NCI-H2107 treated with DMSO at 0.1 percent for 48 hours (cell line): Measurements from ENCODE around the gene PTBP3.
"Not testable (repeated sequence)": the region's sequence is repeated elsewhere in the genome, so short reads cannot be mapped to it uniquely, and the experiment has no call there.

Experiments
- DNase-seq: peaks from one replicate; lab custom pipeline; 2025; ENCODE audit not compliant: unreplicated experiment; lab: John Stamatoyannopoulos, UW

The PTBP3 gene

DNA sequence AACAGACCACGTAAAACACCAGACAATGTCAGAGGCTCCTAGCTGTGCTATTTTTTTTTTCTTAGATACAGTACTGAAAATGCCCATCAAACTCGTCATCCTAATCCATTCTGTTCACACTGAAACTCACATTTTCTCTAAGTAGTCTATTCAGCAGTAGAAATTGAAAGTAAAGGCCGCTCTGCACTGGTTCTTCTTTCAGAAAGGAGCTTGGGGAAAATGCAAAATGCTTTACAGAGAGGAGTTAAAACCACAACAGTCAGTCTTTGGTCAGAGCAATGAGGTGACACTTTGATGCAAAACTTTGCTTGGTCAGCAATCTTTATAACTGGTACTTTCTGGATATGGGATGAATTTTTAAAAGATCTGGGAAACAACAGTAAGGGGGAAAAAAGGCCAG lies 114.5 kb downstream of the PTBP3 start:
- no peak for DNase-seq

DNA sequence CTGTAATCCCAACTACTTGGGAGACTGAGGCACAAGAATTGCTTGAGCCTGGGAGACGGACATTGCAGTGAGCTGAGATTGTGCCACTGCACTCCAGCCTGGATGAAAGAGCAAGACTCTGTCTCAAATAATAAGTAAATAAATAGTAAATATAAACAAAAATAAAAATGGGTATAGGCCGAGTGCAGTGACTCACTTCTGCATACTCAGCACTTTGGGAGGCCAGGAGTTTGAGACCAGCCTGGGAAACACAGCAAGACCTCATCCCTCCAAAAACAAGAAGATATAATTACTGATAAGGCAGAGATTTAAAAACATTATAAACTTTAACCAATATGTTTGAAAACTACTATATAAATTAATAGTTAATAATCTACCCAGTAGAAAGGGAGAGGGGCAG lies 120.5 kb downstream of the PTBP3 start:
- DNase-seq = no peak

DNA sequence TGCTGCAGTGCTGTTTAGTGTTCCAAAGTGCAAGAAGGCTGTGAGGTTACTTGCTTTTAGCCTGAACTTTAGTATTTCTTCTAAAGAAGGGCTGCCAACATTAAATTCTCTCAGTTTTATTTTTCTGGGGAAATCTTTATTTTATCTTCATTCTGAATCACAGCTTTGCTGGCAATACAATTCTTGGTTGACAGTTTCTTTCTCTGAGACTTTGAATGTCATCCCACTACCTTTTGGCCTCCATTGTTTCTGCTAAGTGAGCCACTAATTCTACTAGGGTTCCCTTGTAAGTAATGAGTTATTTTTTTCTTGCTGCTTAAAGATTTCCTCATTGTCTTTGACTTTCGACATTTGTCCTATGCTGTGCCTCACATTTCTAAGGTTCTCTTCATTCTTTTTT lies 126.0 kb downstream of the PTBP3 start:
- no peak for DNase-seq

DNA sequence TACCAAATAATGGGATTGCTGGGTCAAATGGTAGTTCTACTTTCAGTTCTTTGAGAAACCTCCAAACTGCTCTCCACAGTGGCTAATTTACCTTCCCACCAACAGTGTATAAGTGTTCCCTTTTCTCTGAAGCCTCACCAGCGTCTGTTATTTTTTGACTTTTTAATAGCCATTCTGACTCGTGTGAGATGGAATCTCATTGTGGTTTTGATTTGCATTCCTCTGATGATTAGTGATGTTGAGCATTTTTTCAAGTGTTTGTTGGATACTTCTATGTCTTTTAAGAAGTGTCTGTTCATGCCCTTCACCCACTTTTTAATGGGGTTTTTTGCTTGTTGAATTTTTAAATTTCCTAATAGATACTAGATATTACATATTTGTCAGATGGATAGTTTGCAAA lies 129.9 kb downstream of the PTBP3 start:
- DNase-seq = no peak

DNA sequence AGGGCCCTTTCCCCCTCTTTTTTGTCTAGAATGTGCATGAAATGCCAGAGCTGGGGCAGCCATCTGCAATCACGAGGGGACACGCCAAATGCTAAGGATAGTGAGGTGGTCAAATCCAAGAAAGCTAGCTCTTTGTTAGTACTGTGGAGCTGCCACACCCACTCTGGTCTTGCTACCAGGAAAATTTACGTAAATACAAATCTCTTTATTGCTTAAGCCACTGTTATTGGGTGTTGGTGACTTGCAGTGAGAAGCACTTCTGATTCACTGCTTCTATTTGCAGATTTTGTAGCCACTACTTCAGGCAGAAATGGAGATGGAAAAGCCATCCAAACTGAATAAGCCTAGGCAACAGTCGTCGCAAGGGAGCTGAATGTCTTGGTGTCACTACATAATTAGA lies 132.7 kb downstream of the PTBP3 start:
- DNase-seq = no peak

DNA sequence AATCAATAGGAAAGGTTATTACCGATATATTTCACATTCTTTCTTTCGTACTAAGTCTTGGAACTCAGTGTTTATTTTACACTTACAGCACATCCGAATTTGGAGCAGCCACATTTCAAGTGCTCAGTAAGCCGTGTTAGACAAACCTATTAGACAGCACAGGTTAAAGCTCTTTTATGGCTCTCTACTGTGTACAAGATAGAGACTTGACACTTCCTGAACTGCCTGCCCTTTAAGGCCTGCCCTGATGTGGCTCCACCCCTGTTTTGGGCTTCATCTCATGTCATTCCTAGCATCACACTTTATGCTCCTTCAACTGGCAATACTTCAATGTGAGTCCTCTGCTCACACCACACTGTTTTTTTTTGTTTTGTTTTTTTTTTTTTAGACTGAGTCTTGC lies 134.8 kb downstream of the PTBP3 start:
- DNase-seq = no peak

DNA sequence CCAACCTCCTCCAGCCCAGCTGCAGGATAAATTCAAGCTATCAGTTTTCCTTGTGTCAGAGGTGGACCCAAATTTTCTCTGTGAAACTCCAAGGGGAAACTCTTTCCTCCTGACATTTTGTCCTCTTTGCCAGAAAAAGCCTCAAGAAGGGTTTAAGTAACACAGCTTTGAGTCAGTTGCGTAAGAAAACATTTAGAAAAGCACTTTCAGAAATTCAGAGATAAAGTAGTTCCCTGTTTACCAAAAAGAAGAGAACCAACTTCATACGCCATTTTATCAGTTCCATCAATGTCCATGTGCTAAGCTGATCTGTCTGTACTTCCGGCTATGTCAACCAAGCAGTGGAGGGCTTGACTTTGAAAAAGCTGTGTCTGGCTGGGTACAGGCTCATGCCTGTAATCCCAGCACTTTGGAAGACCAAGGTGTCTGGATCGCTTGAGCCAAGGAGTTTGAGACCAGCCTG lies 138.4 kb downstream of the PTBP3 start:
- DNase-seq = no peak

DNA sequence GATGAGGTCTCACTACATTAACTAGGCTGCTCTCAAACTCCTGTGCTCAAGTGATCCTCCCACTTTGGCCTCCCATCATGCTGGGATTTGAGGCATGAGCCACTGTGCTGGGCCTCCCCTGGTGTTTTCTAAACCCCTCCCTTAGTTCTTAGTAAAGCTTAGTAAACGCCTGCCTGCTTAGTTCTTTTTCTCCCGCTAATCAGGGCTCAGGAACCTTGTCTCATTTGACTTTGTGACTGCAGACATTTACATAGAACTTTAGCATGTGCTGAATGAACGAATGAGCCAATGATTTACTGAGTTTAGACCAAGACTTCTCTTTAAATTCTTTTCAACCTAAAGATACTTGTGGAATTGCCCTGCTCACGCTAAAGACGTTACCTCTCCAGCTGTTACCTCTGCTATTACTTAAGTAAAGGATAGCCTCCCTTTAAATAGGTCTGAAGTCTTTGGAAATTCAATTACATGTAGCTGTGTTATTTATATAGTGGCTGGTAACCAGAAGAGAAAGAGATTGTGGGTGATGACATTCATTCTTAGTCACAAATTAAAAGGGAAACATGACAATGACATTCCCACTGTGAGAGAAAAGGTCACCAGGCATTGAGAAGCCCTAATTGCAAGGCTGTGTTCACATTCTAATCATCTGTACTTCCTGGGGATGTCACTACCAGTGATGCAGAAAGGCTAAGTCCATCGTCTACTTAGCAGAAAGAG lies 139.7 kb downstream of the PTBP3 start:
- DNase-seq = no peak

DNA sequence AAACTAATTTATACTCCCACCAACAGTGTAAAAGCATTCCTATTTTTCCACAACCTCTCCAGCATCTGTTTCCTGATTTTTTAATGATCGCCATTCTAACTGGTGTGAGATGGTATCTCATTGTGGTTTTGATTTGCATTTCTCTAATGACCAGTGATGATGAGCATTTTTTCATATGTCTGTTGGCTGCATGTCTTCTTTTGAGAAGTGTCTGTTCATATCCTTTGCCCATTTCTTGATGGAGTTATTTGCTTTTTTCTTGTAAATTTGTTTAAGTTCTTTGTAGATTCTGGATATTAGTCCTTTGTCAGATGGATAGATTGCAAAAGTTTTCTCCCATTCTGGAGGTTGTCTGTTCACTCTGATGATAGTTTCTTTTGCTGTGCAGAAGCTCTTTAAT lies 143.1 kb downstream of the PTBP3 start:
- DNase-seq = not testable (repeated sequence)

DNA sequence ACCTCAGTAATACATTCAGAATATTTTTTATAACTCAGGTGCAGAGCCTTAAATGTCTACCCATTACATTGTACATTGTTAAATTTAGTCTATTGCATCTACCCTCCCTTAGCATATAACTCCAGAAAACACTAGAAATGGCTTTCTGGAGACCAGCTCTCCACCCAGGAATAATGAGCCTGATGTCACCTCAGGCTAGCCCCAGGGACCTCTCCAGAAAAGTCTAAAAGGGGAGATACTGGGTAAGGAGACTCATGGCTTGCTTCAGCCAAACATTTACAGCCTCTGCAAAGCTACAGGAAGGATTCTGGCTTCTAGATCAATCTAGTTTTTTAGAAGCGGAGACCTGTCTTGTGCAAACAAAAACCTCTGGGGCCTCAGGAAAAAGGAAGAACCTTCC lies 144.5 kb downstream of the PTBP3 start:
- no peak for DNase-seq

DNA sequence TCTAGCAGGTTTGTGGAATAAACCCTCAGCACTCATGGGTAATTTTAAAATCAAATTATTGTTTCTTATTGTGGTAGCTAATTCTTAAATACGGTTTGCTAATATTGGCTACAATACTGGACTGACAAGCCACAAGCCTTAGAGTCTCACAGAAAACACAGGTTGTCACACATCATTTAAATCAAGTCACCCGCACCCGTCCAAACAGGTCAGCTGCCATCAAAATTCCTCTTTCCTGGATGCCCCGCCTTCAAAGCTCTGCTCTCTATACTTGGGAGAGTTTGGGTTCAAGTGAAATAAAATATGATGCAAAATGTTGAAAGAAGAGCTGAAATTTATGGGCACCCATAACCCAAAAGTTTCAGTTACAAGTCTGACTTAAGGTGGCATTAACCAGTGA lies 146.0 kb downstream of the PTBP3 start:
- no peak for DNase-seq

DNA sequence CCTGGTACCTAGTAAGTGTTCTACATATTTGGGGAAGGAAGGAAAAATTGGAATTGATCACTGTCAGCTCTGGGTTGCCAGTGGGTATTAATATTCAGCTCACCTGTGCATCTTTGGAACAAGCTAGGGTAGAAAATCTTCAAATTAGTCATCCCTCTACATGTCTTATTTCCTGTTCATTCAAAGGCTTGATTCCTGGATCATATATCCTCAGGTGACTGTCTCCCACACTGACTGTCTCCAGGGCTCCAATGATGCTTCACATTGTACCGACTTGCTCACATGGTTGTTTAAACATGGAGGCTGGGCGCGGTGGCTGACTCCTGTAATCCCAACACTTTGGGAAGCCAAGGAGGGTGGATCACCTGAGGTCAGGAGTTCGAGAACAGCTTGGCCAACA lies 146.7 kb downstream of the PTBP3 start:
- no peak for DNase-seq

DNA sequence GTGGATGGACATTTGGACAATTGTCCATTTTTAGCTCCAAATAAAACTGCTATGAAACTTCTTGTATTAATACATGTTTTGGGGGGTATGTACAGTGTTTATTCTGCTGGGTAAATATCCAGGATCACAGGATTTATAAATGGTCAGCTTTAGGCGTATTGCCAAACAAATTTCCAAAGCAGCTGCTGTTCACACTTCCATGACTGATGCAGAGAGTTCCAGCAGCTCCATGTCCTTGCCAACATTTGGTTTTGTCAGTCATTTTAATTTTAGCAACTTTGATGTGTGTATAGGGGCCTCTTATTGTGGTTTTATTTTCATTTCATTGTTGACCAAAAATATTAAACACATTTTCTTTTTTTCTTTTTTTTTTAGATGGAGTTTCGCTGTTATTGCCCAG lies 148.5 kb downstream of the PTBP3 start:
- no peak for DNase-seq

DNA sequence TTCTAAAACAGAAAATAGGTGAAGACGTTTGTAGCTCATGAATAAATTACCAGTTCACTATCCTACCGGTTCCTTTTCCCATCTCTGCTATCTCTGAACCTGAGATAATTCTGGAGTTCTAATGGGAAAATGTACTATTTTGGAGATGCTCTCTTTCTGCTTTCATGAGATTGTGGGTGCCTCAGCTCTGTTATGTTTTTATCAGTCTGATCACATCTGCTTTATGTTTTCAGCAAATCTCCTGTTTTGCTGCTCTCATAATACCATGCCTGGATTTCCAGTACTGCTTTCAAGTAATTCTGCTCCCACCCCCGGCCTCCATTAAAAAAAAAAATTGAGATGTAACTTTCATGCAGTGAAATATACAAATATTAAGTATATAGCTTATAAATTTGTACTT lies 149.2 kb downstream of the PTBP3 start:
- DNase-seq = no peak

DNA sequence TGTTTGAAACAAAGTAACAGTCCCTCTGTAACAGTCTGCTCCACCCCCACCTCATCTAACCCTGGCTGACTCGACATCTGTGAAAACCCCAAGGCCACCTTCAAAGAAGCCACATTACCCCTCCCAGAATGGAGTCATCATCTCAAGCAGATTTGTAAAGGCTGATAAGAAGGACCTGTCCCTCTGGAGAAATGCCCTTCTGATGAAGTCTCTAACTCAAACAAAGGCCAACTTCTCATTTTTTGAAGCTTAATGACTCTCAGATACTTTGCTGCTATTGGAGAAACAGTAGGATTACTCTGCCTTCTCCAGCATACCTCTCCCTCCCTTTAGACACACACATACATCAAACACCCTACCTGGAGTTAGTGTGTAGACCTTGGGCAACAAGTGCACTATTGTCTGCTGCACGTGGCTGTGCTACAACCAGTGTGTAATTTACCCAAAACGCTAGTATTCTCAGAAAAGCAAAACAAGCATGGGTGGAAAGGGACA lies 153.0 kb downstream of the PTBP3 start:
- no peak for DNase-seq

DNA sequence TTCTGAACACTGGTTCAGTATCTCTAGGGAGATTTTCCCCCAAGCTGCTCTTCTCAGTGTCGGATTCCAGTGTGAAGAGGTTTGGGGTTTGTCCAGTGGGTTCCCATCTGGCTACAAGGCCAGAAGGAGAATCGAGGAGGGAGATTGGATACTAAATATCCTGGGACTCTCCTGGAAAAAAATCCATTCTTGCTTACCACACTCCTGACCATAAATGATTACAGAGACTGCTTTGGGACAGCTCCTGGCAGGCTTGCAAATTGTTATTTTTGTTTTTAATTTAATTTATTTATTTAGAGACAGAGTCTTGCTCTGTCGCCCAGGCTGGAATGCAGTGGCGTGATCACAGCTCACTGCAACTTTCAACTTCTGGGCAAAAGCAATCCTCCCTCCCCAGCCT lies 153.6 kb downstream of the PTBP3 start:
- DNase-seq = no peak

DNA sequence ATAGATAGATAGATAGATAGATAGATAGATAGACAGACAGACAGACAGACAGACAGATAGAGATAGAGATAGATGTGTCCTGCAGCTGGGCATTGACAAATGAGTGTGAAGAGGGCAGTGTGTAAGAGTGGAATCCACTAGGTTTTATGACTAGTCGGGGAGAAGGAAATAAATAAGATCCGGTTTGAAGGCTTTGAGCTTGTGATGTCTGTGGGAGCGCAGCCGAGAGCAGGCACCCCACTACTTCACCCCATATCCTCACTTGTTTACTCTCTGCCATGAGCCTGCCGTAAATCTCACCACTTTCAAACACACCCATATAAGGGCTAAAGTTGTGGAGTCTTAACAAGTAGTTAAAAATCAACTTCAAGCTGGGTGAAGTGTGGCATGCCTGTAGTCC lies 156.9 kb downstream of the PTBP3 start:
- DNase-seq = no peak

DNA sequence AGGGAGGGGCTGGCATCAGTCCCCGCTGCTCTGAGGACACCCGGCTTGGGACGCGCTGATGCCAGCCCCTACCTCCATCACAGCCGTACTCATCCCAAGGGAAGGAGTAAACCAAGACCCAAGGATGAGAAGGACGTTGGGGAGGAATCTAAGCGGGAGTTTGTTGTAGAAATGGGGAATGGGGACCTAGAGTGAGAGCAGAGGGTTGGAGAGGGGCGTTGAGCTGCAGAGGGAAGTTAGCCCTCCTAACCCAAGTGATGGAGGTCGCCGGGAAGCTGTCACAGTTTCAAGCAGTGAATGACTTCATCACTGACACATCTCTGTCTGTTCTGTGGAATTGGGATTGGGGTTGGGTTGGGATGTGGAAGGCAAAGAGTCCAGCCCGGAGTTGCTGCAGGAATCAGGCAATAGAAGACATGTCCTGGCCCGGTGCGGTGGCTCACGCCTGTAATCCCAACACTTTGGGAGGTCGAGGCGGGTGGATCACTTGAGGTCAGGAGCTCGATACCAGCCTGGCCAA lies 157.6 kb downstream of the PTBP3 start:
- DNase-seq = no peak

DNA sequence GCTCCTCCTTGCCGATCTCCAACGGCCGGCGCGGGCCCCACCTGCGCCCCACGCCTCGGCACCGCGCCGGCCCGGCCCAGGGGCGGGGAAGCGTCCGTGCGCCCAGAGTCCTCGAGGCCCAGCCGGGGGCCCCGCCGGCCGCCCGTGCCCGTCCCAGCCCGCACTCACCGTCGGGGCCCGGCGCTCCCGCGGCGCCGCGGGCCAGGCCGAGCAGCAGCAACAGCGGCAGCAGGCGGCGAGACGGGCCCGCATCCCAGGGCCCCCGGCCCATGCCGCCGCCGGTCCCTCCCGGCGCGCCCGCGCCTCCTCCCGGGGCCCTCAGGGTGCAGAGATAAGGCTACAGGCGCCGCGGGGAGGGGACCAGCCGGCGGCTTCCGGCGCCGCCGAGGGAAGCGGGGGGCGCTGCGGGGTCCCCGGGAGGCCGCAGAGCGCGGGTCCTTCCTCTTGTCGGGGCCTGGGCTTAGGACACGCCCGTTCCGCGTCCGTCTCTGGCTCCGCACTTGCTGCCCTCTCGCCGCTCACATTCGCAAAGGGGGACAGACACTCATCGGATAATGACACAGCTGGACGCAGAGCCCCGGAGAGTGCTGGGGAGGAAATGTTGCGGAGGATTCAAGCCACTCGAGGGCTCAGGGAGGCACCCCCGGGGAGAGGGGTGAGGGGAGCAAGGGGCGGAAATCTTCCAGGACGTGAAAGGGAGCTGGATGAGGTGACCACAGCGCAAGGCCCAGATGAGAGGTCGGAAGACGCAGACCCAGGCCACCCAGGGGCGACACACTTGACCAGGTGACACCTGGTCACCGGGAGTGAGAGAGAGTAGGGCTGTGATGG lies 158.2 kb downstream of the PTBP3 start, which contains the start of gene SUSD1:
Gene SUSD1, minus strand, starts transcription at position 333 of the 831 bp plus-strand sequence. Its CDS starts 62 bp downstream, at position 271.
- no peak for DNase-seq

DNA sequence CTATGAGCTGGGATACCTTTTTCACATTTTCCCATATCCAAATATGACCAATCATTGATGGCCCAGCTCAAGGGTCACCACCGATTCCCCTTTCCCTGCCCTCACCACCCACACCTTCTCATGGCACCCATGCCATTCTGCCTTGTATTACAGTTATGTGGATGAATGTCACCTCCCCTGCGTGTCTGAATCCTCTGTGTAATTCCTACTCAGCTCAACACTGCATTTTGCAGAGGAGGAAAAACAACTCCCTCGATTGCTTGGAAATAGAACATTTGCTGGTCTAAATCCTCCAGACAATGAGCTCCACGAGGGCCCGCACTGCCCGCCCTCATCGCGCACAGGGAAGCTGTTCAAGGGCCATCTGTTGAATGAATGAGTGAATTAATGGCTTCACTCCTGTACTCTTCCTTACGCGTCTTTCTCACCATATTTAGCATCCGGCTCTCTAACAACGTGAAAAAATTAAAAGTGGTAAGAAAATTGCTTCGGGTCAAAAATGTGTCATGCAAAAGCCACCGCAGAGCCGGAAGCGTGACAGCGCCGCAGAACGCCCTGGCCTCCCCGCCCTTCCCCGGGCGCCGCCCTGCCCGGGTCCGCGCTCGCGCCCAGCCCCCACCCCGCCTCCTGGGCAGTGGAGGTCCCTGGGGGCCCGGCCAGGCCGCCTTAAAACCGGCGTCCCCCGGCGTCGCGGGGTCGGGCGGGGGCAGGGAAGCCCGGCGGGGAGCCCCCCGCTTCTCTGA lies 159.0 kb downstream of the PTBP3 start:
- DNase-seq = no peak

DNA sequence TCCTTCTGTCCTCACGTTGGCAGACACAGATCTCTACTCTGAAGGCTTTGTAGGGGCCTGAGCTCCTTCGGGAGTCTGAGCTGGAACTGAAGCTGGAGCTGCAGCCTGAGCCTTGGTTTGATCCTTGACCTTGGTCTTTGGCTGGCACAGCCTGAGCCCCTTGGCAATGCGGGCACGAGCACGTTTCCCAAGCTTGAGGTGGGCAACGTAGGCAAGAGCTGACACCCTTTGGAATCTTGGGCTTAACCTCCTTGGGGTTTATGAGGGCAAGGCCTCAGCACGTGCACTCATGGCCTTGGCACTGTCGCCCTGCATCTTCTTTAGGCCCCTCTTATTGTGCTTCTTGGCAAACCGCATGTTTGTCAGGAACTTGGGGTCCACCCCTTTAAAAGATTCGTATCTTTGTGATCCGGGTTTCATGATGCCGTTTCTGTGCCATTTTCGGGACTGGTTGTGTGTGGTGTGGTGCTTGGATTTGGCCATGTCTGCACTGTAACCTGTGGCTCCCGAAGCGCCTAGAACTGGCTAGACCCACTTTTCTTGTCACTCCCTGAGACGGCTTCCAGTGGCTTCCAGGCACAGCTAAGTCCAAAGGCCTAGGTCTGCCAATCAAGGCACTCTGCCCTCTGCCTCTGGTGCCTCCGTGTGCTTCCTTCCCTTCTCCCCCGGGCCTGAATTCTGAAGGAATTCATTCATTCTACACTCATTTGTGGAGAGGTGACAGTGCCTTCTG lies 159.8 kb downstream of the PTBP3 start:
- DNase-seq = no peak
